H9 (cell line): ENCODE data around the gene WDR89. TPM values are rescaled to one million over a fixed set of nuclear protein-coding genes. Genes with fewer than 3 reads are reported as not detected.

Experiments used
- DNase-seq: peaks from one replicate; pipeline ENCODE4 v3.0.0-alpha.2; 2017
- H2AFZ ChIP-seq: one replicate; pipeline ENCODE4 v1.6.1; 2013; ENCODE audit warnings: mild to moderate bottlenecking, low read length, control low read depth, moderate library complexity
- H2AK5ac ChIP-seq: 2 replicates; pipeline ENCODE4 v1.6.1; 2013; ENCODE audit warnings: low read length, control low read depth, mixed read lengths; ENCODE audit not compliant: insufficient read length
- H2BK120ac ChIP-seq: one replicate; pipeline ENCODE4 v1.6.1; 2013; ENCODE audit warnings: low read depth, mild to moderate bottlenecking, low read length, control low read depth, inconsistent platforms; ENCODE audit not compliant: poor library complexity, severe bottlenecking
- H2BK12ac ChIP-seq: 2 replicates; pipeline ENCODE4 v1.6.1; 2013; ENCODE audit warnings: low read length, control low read depth, mixed read lengths, low read depth; ENCODE audit not compliant: insufficient read length
- H2BK15ac ChIP-seq: 2 replicates; pipeline ENCODE4 v1.6.1; 2013; ENCODE audit warnings: low read depth, low read length, control low read depth
- H2BK20ac ChIP-seq: one replicate; pipeline ENCODE4 v1.6.1; 2013; ENCODE audit warnings: low read depth, mild to moderate bottlenecking, low read length, control low read depth, inconsistent platforms; ENCODE audit not compliant: poor library complexity, severe bottlenecking
- H2BK5ac ChIP-seq: 2 replicates; pipeline ENCODE4 v1.6.1; 2013; ENCODE audit warnings: low read length, control low read depth, mixed read lengths; ENCODE audit not compliant: insufficient read length
- H3K14ac ChIP-seq: 2 replicates; pipeline ENCODE4 v1.6.1; 2013; ENCODE audit warnings: low read length, control low read depth; ENCODE audit not compliant: insufficient read depth
- H3K18ac ChIP-seq: 2 replicates; pipeline ENCODE4 v1.6.1; 2013; ENCODE audit warnings: low read depth, mild to moderate bottlenecking, mixed read lengths, low read length, control low read depth; ENCODE audit not compliant: insufficient read length
- H3K23ac ChIP-seq: 2 replicates; pipeline ENCODE4 v1.6.1; 2013; ENCODE audit warnings: low read length, control low read depth, mixed read lengths, low read depth; ENCODE audit not compliant: insufficient read length
- H3K23me2 ChIP-seq: 2 replicates; pipeline ENCODE4 v1.6.1; 2013; ENCODE audit warnings: low read depth, mild to moderate bottlenecking, mixed read lengths, low read length, control low read depth; ENCODE audit not compliant: insufficient read length, poor library complexity, severe bottlenecking
- H3K27ac ChIP-seq: 2 replicates; pipeline ENCODE4 v1.5.1; 2013; ENCODE audit warnings: low read length, control low read depth, mixed read lengths, low read depth; ENCODE audit not compliant: insufficient read length
- H3K27me3 ChIP-seq: 2 replicates; pipeline ENCODE4 v1.6.1; 2013; ENCODE audit warnings: low read length, control low read depth, inconsistent platforms; ENCODE audit not compliant: insufficient read depth
- H3K4ac ChIP-seq: 2 replicates; pipeline ENCODE4 v1.6.1; 2013; ENCODE audit warnings: low read depth, mild to moderate bottlenecking, control low read depth, inconsistent platforms, low read length, moderate library complexity
- H3K4me1 ChIP-seq: 2 replicates; pipeline ENCODE4 v1.6.1; 2013; ENCODE audit warnings: low read length, control low read depth, inconsistent platforms; ENCODE audit not compliant: insufficient read depth
- H3K4me2 ChIP-seq: 2 replicates; pipeline ENCODE4 v1.6.1; 2013; ENCODE audit warnings: low read length, control low read depth, mixed read lengths; ENCODE audit not compliant: insufficient read length, insufficient read depth
- H3K56ac ChIP-seq: 2 replicates; pipeline ENCODE4 v1.6.1; 2013; ENCODE audit warnings: low read depth, mild to moderate bottlenecking, mixed read lengths, low read length, control low read depth; ENCODE audit not compliant: insufficient read length
- H3K79me1 ChIP-seq: 2 replicates; pipeline ENCODE4 v1.6.1; 2013; ENCODE audit warnings: low read depth, mild to moderate bottlenecking, moderate library complexity, low read length, control low read depth, inconsistent platforms; ENCODE audit not compliant: insufficient read depth, poor library complexity, severe bottlenecking
- H3K79me2 ChIP-seq: 2 replicates; pipeline ENCODE4 v1.6.1; 2013; ENCODE audit warnings: low read length, control low read depth, inconsistent platforms; ENCODE audit not compliant: insufficient read depth
- H3K9ac ChIP-seq: 2 replicates; pipeline ENCODE4 v1.6.1; 2013; ENCODE audit warnings: low read length, control low read depth, mixed read lengths; ENCODE audit not compliant: insufficient read length; ENCODE audit errors: extremely low read depth
- H3K9me3 ChIP-seq: one replicate; pipeline ENCODE4 v1.6.1; 2013; ENCODE audit warnings: low read depth, low read length, inconsistent platforms; ENCODE audit not compliant: control insufficient read depth
- H3T11ph ChIP-seq: one replicate; pipeline ENCODE4 v1.6.1; 2013; ENCODE audit warnings: mild to moderate bottlenecking, low read length, control low read depth, inconsistent platforms
- H4K20me1 ChIP-seq: one replicate; pipeline ENCODE4 v1.6.1; 2013; ENCODE audit not compliant: control insufficient read depth, insufficient read length, insufficient read depth
- H4K5ac ChIP-seq: 2 replicates; pipeline ENCODE4 v1.6.1; 2013; ENCODE audit warnings: low read depth, mild to moderate bottlenecking, mixed read lengths, low read length, control low read depth; ENCODE audit not compliant: insufficient read length
- H4K8ac ChIP-seq: replicated peaks from 2 replicates; pipeline ENCODE4 v1.6.1; 2013; ENCODE audit warnings: low read length, control low read depth, mixed read lengths, low read depth; ENCODE audit not compliant: insufficient read length
- H4K91ac ChIP-seq: 2 replicates; pipeline ENCODE4 v1.6.1; 2013; ENCODE audit warnings: low read depth, mild to moderate bottlenecking, moderate library complexity, mixed read lengths, low read length, control low read depth; ENCODE audit not compliant: insufficient read length
- H3K27ac Mint-ChIP-seq, 3 experiments: 2 replicates in 2 of 3; 3 replicates in 1 of 3; pipeline ENCODE4 v1.8.0; 2020 to 2021; ENCODE audit warnings: mixed read lengths in 3 of 3, mild to moderate bottlenecking in 1 of 3, moderate library complexity in 1 of 3
- H3K27me3 Mint-ChIP-seq: 2 replicates; pipeline ENCODE4 v1.8.0; 2021; ENCODE audit warnings: low read depth, mild to moderate bottlenecking, moderate library complexity, mixed read lengths
- H3K36me3 Mint-ChIP-seq, 3 experiments: 2 replicates in 2 of 3; 3 replicates in 1 of 3; pipeline ENCODE4 v1.8.0; 2020 to 2021; ENCODE audit warnings: low read depth in 3 of 3, mixed read lengths in 3 of 3; ENCODE audit not compliant: insufficient read depth in 1 of 3
- H3K4me1 Mint-ChIP-seq, 2 experiments: 2 replicates each; pipeline ENCODE4 v1.8.0; 2020; ENCODE audit warnings: mixed read lengths in 2 of 2
- H3K4me3 Mint-ChIP-seq, 2 experiments: 2 replicates in 1 of 2; 3 replicates in 1 of 2; pipeline ENCODE4 v1.8.0; 2020 to 2021; ENCODE audit warnings: mild to moderate bottlenecking in 2 of 2, mixed read lengths in 2 of 2, moderate library complexity in 1 of 2
- H3K9me3 Mint-ChIP-seq, 2 experiments: 2 replicates in 1 of 2; 3 replicates in 1 of 2; pipeline ENCODE4 v1.8.0; 2020; ENCODE audit warnings: mild to moderate bottlenecking in 2 of 2, mixed read lengths in 2 of 2, moderate library complexity in 1 of 2
- CTCF ChIP-seq: fragments of 200-600 bp; sonication (generic); conservative IDR thresholded peaks from 3 replicates; pipeline ENCODE4 v1.8.0; 2021; ENCODE audit warnings: antibody characterized with exemption, mild to moderate bottlenecking
- total RNA-seq: library from RNA; stranded (reverse); gene quantifications from 2 replicates; pipeline ENCODE4 v1.2.1, GENCODE V29; 2021

Gene WDR89
- total RNA-seq, 1 experiment from 2014 or later = 24.0 TPM

- no peak for TF ChIP-seq CTCF
- no peak overlapping the region for H3K27ac Mint-ChIP-seq
- no peaks in the 10 kb centered on the region; a peak in 1 of 4 replicates for H3K4me1 Mint-ChIP-seq
- H3K4ac ChIP-seq = no peak overlapping the region
- H3K14ac ChIP-seq = no peak overlapping the region
- no peak overlapping the region for H3K4me3 Mint-ChIP-seq
- DNase-seq = no peak
- H2BK12ac ChIP-seq = no peak overlapping the region
- H3K9ac ChIP-seq = no peak overlapping the region
- H4K8ac ChIP-seq = no peak overlapping the region
- H4K20me1 ChIP-seq = no peaks in the 10 kb centered on the region
- H3K23me2 ChIP-seq = no peaks in the 10 kb centered on the region
- H3K27ac ChIP-seq = no peak overlapping the region
- no peaks in the 10 kb centered on the region for H3K27me3 ChIP-seq
- H3T11ph ChIP-seq = no peak overlapping the region
- H3K36me3 Mint-ChIP-seq = no peaks in the 10 kb centered on the region
- no peaks in the 10 kb centered on the region for H3K4me1 ChIP-seq
- H3K18ac ChIP-seq = no peak overlapping the region
- H2BK120ac ChIP-seq = no peak overlapping the region
- H3K27me3 Mint-ChIP-seq = no peaks in the 10 kb centered on the region; the same call in 1 of the 2 replicates
- no peak overlapping the region for H3K23ac ChIP-seq
- no peaks in the 10 kb centered on the region for H3K79me2 ChIP-seq
- no peaks in the 10 kb centered on the region for H3K79me1 ChIP-seq
- no peak overlapping the region for H3K56ac ChIP-seq
- H3K4me2 ChIP-seq = no peak overlapping the region
- no peak overlapping the region for H2BK5ac ChIP-seq
- no peak overlapping the region for H2AK5ac ChIP-seq
- no peaks in the 10 kb centered on the region for H3K9me3 ChIP-seq
- no peak overlapping the region for H2BK20ac ChIP-seq
- no peak overlapping the region for H2AFZ ChIP-seq
- H3K9me3 Mint-ChIP-seq = no peaks in the 10 kb centered on the region
- H2BK15ac ChIP-seq = no peak overlapping the region
- no peak overlapping the region for H4K5ac ChIP-seq
- H4K91ac ChIP-seq = no peak overlapping the region
These were observed 29.0 kb upstream of the WDR89 start for GRCh38 chr14:63670692-63671091.
